Keratinocyte (primary cell): ENCODE results near the gene LRP1B. TPM values are rescaled to one million over a fixed set of nuclear protein-coding genes. Genes with fewer than 3 reads are reported as not detected.

ENCODE experiments used
- DNase-seq: peaks from one replicate; pipeline ENCODE4 v3.0.0-alpha.2; 2011; ENCODE audit warnings: low read depth, missing footprints, low spot score
- FAIRE-seq: peaks from 2 replicates; lab custom pipeline; 2011; peaks lifted over from hg19 to GRCh38; lab: Jason Lieb, UNC
- H2AFZ ChIP-seq: 2 replicates; pipeline ENCODE4 v1.6.0; 2012; ENCODE audit warnings: low read length, control low read depth, inconsistent platforms; ENCODE audit not compliant: control insufficient read depth
- H3K27ac ChIP-seq: 2 replicates; pipeline ENCODE4 v1.5.1; 2011; ENCODE audit warnings: low read length; ENCODE audit not compliant: control insufficient read depth, insufficient read depth
- H3K27me3 ChIP-seq: 3 replicates; pipeline ENCODE4 v1.6.0; 2011; ENCODE audit warnings: low read length; ENCODE audit not compliant: control insufficient read depth, insufficient read depth; ENCODE audit errors: extremely low read depth
- H3K36me3 ChIP-seq, 2 experiments: 2 replicates in 1 of 2; 3 replicates in 1 of 2; pipeline ENCODE4 v1.5.1; 2011; ENCODE audit warnings: low read length in 2 of 2, mild to moderate bottlenecking in 1 of 2; ENCODE audit not compliant: control insufficient read depth in 2 of 2, insufficient read depth in 2 of 2; ENCODE audit errors: extremely low read depth in 1 of 2
- H3K4me1 ChIP-seq: 3 replicates; pipeline ENCODE4 v1.5.1; 2011; ENCODE audit warnings: low read length; ENCODE audit not compliant: control insufficient read depth, insufficient read depth; ENCODE audit errors: extremely low read depth
- H3K4me2 ChIP-seq: 3 replicates; pipeline ENCODE4 v1.6.0; 2011; ENCODE audit warnings: low read depth, low read length; ENCODE audit not compliant: control insufficient read depth, insufficient read depth; ENCODE audit errors: extremely low read depth
- H3K4me3 ChIP-seq, 3 experiments: fragments of 200-600 bp in 1 of 3; sonication (generic) in 1 of 3; 2 replicates in 2 of 3; 3 replicates in 1 of 3; pipeline ENCODE4 v1.5.1; 2011 to 2016; ENCODE audit warnings: low read length in 3 of 3, mild to moderate bottlenecking in 3 of 3, control low read depth in 2 of 3, inconsistent platforms in 1 of 3, low read depth in 1 of 3, mixed read lengths in 1 of 3, mixed run types in 1 of 3, moderate library complexity in 1 of 3; ENCODE audit not compliant: control insufficient read depth in 2 of 3, insufficient read depth in 2 of 3; ENCODE audit errors: extremely low read depth in 1 of 3
- H3K79me2 ChIP-seq: 2 replicates; pipeline ENCODE4 v1.6.0; 2012; ENCODE audit warnings: low read length; ENCODE audit not compliant: control insufficient read depth, insufficient read depth
- H3K9ac ChIP-seq: 3 replicates; pipeline ENCODE4 v1.6.0; 2011; ENCODE audit warnings: low read length; ENCODE audit not compliant: control insufficient read depth, insufficient read depth; ENCODE audit errors: extremely low read depth
- H3K9me1 ChIP-seq: 3 replicates; pipeline ENCODE4 v1.6.0; 2011; ENCODE audit warnings: low read length; ENCODE audit not compliant: control insufficient read depth, insufficient read depth; ENCODE audit errors: extremely low read depth
- H3K9me3 ChIP-seq: 2 replicates; pipeline ENCODE4 v1.5.1; 2012; ENCODE audit warnings: low read depth, low read length; ENCODE audit not compliant: control insufficient read depth
- H4K20me1 ChIP-seq: 3 replicates; pipeline ENCODE4 v1.6.0; 2011; ENCODE audit warnings: low read length; ENCODE audit not compliant: control insufficient read depth, insufficient read depth; ENCODE audit errors: extremely low read depth
- CTCF ChIP-seq, 3 experiments: IDR thresholded peaks in 1 of 3; conservative IDR thresholded peaks in 1 of 3; optimal IDR thresholded peaks in 1 of 3; 2 replicates in 2 of 3; 3 replicates in 1 of 3; pipeline versions ENCODE3 to v1.5.1; 2011; ENCODE audit warnings: low read length in 3 of 3, mild to moderate bottlenecking in 3 of 3, moderate library complexity in 2 of 3, control low read depth in 1 of 3, inconsistent platforms in 1 of 3; ENCODE audit not compliant: insufficient read depth in 2 of 3; ENCODE audit errors: extremely low read depth in 1 of 3
- EZH2 ChIP-seq: IDR thresholded peaks from one replicate; pipeline ENCODE4 v1.6.1; 2012; ENCODE audit warnings: inconsistent platforms, mild to moderate bottlenecking, low read length, moderate library complexity
- dilution Hi-C: fragments of 300-500 bp; cut with MboI; formaldehyde crosslinking; loops from one replicate; pipeline ENCODE4 v1.7.0; 2020; ENCODE audit warnings: low sequenced_read_pairs; ENCODE audit not compliant: extremely low pct_ligation_motif_present
- polyA plus RNA-seq, 5 experiments: library from polyadenylated mRNA; depleted of rRNA in 3 of 5; stranded (reverse) in 3 of 5; stranded (forward) in 1 of 5; unstranded in 1 of 5; fragments of >200 nt; gene quantifications; 1 replicate in 1 of 5; 2 replicates in 3 of 5; 3 replicates in 1 of 5; pipeline versions ENCODE4 v1.2.1 to v1.2.3, GENCODE V29; 2011 to 2012; ENCODE audit warnings: missing spikeins in 2 of 5, low read depth in 1 of 5, low replicate concordance in 1 of 5

The LRP1B gene
- polyA plus RNA-seq, 1 donor (not counting 4 experiments of a cell fraction or from before 2014, with no cell fraction given), result not detected

DNA sequence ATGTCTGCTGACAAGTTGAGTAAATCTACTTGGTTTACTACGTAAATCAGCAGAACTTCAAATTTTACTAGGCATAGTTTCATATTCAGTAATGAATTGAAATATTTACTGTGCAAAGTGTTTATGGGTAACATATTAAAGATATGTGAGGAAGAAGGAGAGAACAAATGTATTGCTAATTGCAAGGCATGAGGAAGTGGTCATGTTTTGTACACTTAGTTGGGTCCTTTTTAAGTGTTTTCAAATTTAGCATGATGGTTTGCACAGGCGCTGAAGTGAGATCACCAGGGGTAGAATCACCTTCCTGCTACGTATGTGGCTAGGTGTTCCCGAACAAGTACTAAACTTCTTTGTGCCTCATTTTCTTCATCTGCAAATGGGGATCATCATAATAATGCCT is 1534.4 kb downstream of the LRP1B start:
- no peak overlapping the region for H3K4me2 ChIP-seq
- no peaks in the 10 kb centered on the region for H3K9me3 ChIP-seq
- DNase-seq (no peak), FAIRE-seq (no peak)
- H3K27ac ChIP-seq, result no peak overlapping the region
- H3K9ac ChIP-seq, result no peak overlapping the region
- H4K20me1 ChIP-seq, result no peaks in the 10 kb centered on the region
- H3K9me1 ChIP-seq, result no peaks in the 10 kb centered on the region
- no peaks in the 10 kb centered on the region for H3K4me1 ChIP-seq
- no peak overlapping the region for H3K4me3 ChIP-seq
- H3K36me3 ChIP-seq, result no peaks in the 10 kb centered on the region
- no peaks in the 10 kb centered on the region for H3K27me3 ChIP-seq
- dilution Hi-C loops, result no loop called here
- H3K79me2 ChIP-seq, result no peaks in the 10 kb centered on the region
- TF ChIP-seq EZH2 (no peak), CTCF (optimal IDR thresholded peaks at IDR 0.05 in 1 of 3, IDR thresholded peaks at IDR 0.05 in 1 of 3, conservative IDR thresholded peaks at IDR 0.05 in 1 of 3; ENCODE audit: extremely low read depth in 1 of 3, insufficient read depth in 2 of 3, low read length in 3 of 3) (no peak)
- no peak overlapping the region for H2AFZ ChIP-seq

DNA sequence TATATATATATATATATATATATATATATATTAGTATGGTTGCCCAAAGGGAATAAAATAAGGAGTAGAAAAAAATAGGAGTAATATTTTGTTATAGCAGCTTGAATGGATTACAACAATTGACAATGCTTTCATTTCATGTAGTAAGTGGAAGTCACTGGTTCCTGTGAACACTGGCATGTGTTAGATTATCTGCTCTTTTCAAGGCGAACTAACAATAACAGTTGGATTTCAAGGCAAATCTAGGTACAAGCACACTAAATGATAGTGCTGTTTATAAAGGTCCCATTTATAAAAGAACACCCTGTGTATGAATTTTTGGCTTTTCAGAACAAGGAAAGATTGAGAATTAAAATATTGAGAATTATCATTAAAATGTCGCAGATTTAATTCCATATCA is 1535.7 kb downstream of the LRP1B start:
- no peaks in the 10 kb centered on the region for H3K4me1 ChIP-seq
- no peaks in the 10 kb centered on the region for H3K27me3 ChIP-seq
- no peak overlapping the region for H3K4me2 ChIP-seq
- FAIRE-seq (no peak), DNase-seq (no peak)
- H3K27ac ChIP-seq, result no peak overlapping the region
- no peak for TF ChIP-seq CTCF (optimal IDR thresholded peaks at IDR 0.05 in 1 of 3, IDR thresholded peaks at IDR 0.05 in 1 of 3, conservative IDR thresholded peaks at IDR 0.05 in 1 of 3; ENCODE audit: extremely low read depth in 1 of 3, insufficient read depth in 2 of 3, low read length in 3 of 3)
- TF ChIP-seq EZH2, result no peak
- H3K36me3 ChIP-seq, result no peaks in the 10 kb centered on the region
- dilution Hi-C loops, result no loop called here
- H3K9me3 ChIP-seq, result no peaks in the 10 kb centered on the region
- no peak overlapping the region for H2AFZ ChIP-seq
- no peak overlapping the region for H3K9ac ChIP-seq
- H3K4me3 ChIP-seq, result no peak overlapping the region
- H3K9me1 ChIP-seq, result no peaks in the 10 kb centered on the region
- H4K20me1 ChIP-seq, result no peaks in the 10 kb centered on the region
- H3K79me2 ChIP-seq, result no peaks in the 10 kb centered on the region
